Activated CD4-positive, alpha-beta T cell treated with anti-CD3 and anti-CD28 coated beads, Interleukin-2, amount 50 U/mL, for 24 hours (primary cell): Measurements from ENCODE around the gene RNU5B-1.

Experiments
- DNase-seq, 2 donors: peaks; one replicate each; pipeline ENCODE4 v3.0.0-alpha.2; 2020; ENCODE audit warnings: low read depth in 1 of 2, low spot score in 1 of 2

Gene RNU5B-1

DNA sequence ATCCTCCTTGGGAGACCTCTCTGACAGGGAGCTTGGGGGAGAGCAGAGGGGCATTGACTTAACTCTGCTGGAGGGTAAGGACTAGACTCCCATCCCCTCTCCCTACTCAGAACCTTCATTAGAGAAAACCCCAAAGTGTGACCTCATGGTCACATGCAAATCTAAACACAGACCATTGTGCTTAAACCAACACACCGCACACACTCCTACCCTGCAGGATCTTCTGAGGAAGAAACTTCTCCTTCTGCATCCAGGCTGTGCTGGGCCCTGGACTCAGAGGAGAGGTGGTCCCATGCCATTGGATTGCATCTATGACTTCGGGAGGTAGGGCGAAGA is 17.0 kb upstream of the RNU5B-1 start:
- no peak for DNase-seq

DNA sequence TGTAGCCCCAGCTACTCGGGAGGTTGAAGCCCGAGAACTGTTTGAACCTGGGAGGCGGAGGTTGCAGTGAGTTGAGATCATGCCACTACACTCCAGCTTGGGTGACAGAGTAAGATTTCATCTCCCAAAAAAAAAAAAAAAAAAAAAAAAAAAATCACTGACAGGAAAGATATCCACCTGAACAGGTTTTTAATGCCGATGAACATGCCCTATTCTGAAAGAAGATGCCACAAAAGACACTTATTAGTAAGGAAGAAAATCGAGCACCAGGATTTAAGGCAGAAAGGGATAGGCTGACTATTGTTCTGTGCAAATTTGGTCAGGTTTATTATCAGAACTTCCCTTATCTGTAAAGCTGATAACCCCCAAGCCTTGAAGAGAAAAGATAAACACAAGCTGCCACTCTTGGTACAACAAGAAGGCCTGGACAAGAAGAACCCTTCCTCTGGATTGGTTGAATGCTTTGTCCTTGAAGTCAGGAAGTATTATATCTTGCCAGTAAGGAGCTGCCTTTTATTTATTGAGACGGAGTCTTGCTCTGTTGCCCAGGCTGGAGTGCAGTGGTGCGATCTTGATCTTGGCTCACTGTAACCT is 15.1 kb upstream of the RNU5B-1 start:
- DNase-seq: no peak

GRCh38 chr15:65290228-65290627 is 14.2 kb upstream of the RNU5B-1 start:
- DNase-seq: no peak

DNA sequence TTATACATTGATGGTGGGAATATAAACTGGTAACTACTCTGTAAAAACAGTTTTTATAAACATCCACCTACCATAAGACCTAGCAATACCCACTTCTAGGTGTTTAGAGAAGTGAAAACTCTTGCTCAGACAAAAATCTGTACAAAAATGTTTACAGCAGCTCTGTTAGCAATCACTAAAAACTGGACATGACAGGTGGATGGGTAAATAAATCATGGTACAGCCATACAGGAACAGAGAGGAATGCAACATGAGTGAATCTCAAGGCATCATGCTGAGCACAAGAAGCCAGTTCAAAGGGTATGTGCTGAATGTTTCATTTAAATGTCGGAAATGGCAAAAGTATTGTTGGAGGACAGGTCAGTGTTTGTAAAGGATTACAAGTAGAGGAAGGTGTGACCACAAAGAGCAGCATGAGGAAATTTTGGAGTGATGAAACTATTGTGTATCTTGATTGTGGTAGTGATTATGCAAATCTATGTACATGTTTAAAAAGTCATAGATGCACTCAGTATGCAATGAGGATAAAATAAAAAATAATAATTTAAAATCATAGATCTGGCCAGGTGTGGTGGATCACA is 11.4 kb upstream of the RNU5B-1 start:
- no peak for DNase-seq

DNA sequence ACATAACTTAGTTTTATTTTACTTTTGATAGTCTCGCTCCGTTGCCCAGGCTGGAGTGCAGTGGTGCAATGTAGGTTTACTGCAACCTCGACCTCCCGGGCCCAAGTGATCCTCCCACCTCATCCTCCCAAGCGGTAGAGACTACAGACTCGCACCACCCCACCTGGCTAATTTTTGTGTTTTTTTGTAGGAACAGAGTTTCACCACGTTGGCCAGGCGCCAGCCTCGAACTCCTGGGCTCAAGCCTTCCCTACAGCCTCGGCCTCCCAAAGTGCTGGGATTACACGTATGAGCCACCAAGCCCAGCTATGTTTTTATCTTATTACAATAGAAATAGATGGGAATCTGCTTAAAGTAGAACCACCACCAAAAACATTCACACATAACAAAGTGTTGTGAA is 5.7 kb upstream of the RNU5B-1 start:
- DNase-seq: no peak

GRCh38 chr15:65300924-65301441 is 3.5 kb upstream of the RNU5B-1 start:
- no peak for DNase-seq

- no peak for DNase-seq
Observed at GRCh38 chr15:65302061-65302460, 2.4 kb upstream of the RNU5B-1 start.

GRCh38 chr15:65303687-65304380 is 643 bp upstream of the RNU5B-1 start:
- DNase-seq: no peak

DNA sequence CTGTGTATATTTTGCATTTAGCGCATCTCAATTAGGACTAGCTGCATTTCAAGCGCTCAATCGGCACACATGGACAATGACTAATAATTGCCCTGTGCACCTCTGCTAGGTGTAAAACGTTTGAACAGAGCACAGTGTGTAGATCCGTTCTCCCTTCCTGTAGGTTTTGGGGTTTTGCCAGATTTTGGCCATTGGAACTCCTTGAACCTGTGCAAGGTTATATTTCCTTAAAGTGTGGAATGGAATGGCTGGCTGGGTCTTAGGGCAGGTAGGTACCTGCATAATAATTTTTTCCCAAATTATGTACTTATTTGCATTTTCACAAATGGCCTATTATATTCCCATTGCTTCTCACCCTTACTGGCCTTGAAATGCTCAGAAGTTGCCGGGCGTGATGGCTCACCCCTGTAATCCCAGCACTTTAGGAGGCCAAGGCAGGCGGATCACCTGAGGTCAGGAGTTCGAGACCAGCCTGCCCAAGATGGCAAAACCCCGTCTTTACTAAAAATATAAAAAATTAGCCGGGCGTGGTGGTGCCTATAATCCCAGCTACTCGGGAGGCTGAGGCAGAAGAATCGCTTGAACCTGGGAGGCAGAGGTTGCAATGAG is 777 bp downstream of the RNU5B-1 start:
- no peak for DNase-seq

DNA sequence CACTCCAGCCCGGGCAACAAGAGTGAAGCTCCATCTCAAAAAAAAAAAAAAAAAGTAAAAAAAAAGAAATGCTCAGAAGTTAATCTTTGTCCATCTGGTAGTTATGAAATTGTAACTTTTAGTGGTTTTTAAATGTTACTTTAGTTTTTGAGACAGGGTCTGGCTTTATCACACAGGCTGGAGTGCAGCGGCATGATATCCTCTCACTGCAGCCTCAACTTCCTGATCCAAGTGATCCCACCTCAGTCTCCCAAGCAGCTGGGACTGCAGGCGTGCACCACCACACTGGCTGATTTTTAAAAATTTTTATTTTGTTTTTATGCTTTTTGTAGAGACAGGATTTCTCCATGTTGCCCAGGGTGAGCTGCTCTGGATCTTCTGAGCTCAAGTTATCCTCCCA is 1.3 kb downstream of the RNU5B-1 start:
- DNase-seq: no peak

GRCh38 chr15:65306551-65306950 is 2.1 kb downstream of the RNU5B-1 start:
- no peak for DNase-seq

- no peak for DNase-seq
Observed at GRCh38 chr15:65307978-65308377, 3.5 kb downstream of the RNU5B-1 start.

- DNase-seq: no peak
Observed at GRCh38 chr15:65309882-65310418, 5.5 kb downstream of the RNU5B-1 start.

GRCh38 chr15:65310431-65311137 is 6.1 kb downstream of the RNU5B-1 start:
- no peak for DNase-seq

- no peak for DNase-seq
Observed at GRCh38 chr15:65311760-65312159, 7.3 kb downstream of the RNU5B-1 start.

DNA sequence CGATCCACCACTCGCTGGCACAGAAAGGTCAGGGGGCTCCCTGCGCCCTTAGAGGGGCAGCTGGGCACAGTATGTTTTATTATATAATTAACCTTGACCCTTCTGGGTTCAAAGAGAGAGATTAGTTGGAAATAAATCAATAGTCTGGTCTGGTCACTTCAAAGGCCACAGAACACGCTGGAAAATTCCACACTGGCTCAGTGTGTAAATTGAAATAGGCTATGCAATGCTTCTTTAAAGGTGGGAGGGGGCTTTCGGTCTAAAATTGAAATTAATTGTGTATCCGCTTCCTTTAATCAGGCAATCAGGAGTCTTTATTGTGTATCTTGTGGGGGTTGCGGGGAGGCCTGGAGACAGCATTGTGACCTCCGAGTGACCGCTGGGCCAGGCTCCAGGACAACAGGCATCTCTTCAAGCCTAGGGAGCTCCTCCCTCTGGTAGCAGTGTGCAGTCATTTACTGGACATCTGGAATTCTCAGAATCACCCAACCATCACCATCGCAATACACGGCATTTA is 8.0 kb downstream of the RNU5B-1 start:
- DNase-seq: no peak

GRCh38 chr15:65318870-65319356 is 14.4 kb downstream of the RNU5B-1 start:
- DNase-seq: peak; percentile 51 to 75

GRCh38 chr15:65323071-65323511 is 18.6 kb downstream of the RNU5B-1 start:
- DNase-seq: no peak

GRCh38 chr15:65326117-65326526 is 21.6 kb downstream of the RNU5B-1 start:
- DNase-seq: no peak

DNA sequence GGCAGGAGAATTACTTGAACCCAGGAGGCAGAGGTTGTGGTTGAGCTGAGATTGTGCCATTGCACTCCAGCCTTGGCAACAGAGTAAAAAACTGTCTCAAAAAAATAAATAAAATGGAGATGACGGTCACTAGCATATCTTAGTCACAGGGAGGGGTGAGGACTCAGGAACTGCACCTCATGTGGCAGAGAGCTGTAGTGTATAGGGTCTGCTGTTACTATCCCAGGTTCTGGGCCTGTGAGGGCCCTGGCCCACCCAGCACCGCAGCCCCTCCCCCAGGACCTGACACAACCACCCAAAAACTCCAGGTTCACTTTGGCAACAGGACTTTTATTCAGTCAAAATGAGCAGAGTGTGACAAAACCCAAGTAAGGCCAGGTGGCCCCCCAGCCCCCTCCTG is 22.3 kb downstream of the RNU5B-1 start:
- no peak for DNase-seq
